Liver (tissue), 9 donors: Measurements from ENCODE around the gene DHX32. TPM values are rescaled to one million over a fixed set of nuclear protein-coding genes. Genes with fewer than 3 reads are reported as not detected.
A peak's percentile ranks its signal among the peaks of the same experiment; 100 is the strongest.

Source experiments
- DNase-seq: peaks from one replicate; pipeline ENCODE4 v3.0.0-alpha.2; 2017; ENCODE audit warnings: low spot score
- H3K27ac ChIP-seq, 2 donors: one replicate each; pipeline ENCODE4 v1.7.0; 2013; ENCODE audit warnings: inconsistent platforms in 2 of 2, low read length in 2 of 2, control low read depth in 1 of 2, low read depth in 1 of 2, mild to moderate bottlenecking in 1 of 2
- H3K27me3 ChIP-seq, 4 donors: one replicate each; pipeline versions ENCODE4 v1.6.1 to v1.7.0; 2013; ENCODE audit warnings: low read length in 3 of 4, inconsistent platforms in 1 of 4, mild to moderate bottlenecking in 1 of 4, moderate library complexity in 1 of 4; ENCODE audit not compliant: control insufficient read depth in 4 of 4, insufficient read depth in 4 of 4
- H3K36me3 ChIP-seq, 4 donors: one replicate each; pipeline versions ENCODE4 v1.6.1 to v1.7.0; 2013; ENCODE audit warnings: low read length in 3 of 4, mild to moderate bottlenecking in 3 of 4, low read depth in 1 of 4, moderate library complexity in 1 of 4; ENCODE audit not compliant: control insufficient read depth in 4 of 4, insufficient read depth in 3 of 4
- H3K4me1 ChIP-seq, 4 donors: one replicate each; pipeline versions ENCODE4 v1.6.1 to v1.7.0; 2013; ENCODE audit warnings: low read length in 3 of 4, mild to moderate bottlenecking in 3 of 4, moderate library complexity in 1 of 4; ENCODE audit not compliant: control insufficient read depth in 4 of 4, insufficient read depth in 4 of 4
- H3K4me3 ChIP-seq, 3 donors: one replicate each; pipeline versions ENCODE4 v1.6.1 to v1.7.0; 2013; ENCODE audit warnings: low read length in 3 of 3, control low read depth in 1 of 3, low read depth in 1 of 3, mild to moderate bottlenecking in 1 of 3
- H3K9ac ChIP-seq, 2 donors: one replicate each; pipeline ENCODE4 v1.7.0; 2013; ENCODE audit warnings: low read length in 2 of 2, mild to moderate bottlenecking in 2 of 2, moderate library complexity in 2 of 2, control low read depth in 1 of 2, low read depth in 1 of 2
- H3K9me3 ChIP-seq, 4 donors: one replicate each; pipeline versions ENCODE4 v1.6.1 to v1.7.0; 2013; ENCODE audit warnings: low read length in 3 of 4; ENCODE audit not compliant: control insufficient read depth in 4 of 4
- FOXA1 ChIP-seq: IDR thresholded peaks from 2 replicates; pipeline ENCODE4 v1.6.1; 2016; ENCODE audit warnings: antibody characterized with exemption
- FOXA2 ChIP-seq: IDR thresholded peaks from 2 replicates; pipeline ENCODE4 v1.6.1; 2016; ENCODE audit warnings: antibody characterized with exemption
- GABPA ChIP-seq, 2 donors: IDR thresholded peaks in 1 of 2; conservative IDR thresholded peaks in 1 of 2; 2 replicates each; pipeline ENCODE4 v1.6.1; 2016; ENCODE audit warnings: antibody characterized with exemption in 2 of 2, mild to moderate bottlenecking in 1 of 2, moderate library complexity in 1 of 2
- HNF4A ChIP-seq, 2 donors: conservative IDR thresholded peaks; 2 replicates each; pipeline ENCODE4 v1.6.1; 2016; ENCODE audit warnings: antibody characterized with exemption in 2 of 2, mild to moderate bottlenecking in 2 of 2
- HNF4G ChIP-seq: IDR thresholded peaks from 2 replicates; pipeline ENCODE4 v1.6.1; 2016; ENCODE audit warnings: antibody characterized with exemption
- JUND ChIP-seq, 2 donors: IDR thresholded peaks; 2 replicates each; pipeline ENCODE4 v1.6.1; 2016; ENCODE audit warnings: antibody characterized with exemption in 2 of 2
- NR2F2 ChIP-seq: IDR thresholded peaks from 2 replicates; pipeline ENCODE4 v1.6.1; 2016; ENCODE audit warnings: antibody characterized with exemption
- RAD21 ChIP-seq, 2 donors: IDR thresholded peaks; 2 replicates each; pipeline ENCODE4 v1.6.1; 2016; ENCODE audit warnings: antibody characterized with exemption in 2 of 2, mild to moderate bottlenecking in 2 of 2
- REST ChIP-seq: IDR thresholded peaks from 2 replicates; pipeline ENCODE4 v1.6.1; 2016; ENCODE audit warnings: antibody characterized with exemption, mild to moderate bottlenecking
- RXRA ChIP-seq, 2 donors: IDR thresholded peaks; 2 replicates each; pipeline ENCODE4 v1.6.1; 2017 to 2018; ENCODE audit warnings: antibody characterized with exemption in 2 of 2, mild to moderate bottlenecking in 1 of 2
- SP1 ChIP-seq: IDR thresholded peaks from 2 replicates; pipeline ENCODE4 v1.6.1; 2018; ENCODE audit warnings: antibody characterized with exemption, mild to moderate bottlenecking
- TAF1 ChIP-seq: conservative IDR thresholded peaks from 2 replicates; pipeline ENCODE4 v1.6.1; 2016; ENCODE audit warnings: antibody characterized with exemption, mild to moderate bottlenecking
- YY1 ChIP-seq: IDR thresholded peaks from 2 replicates; pipeline ENCODE4 v1.6.1; 2016; ENCODE audit warnings: antibody characterized with exemption, mild to moderate bottlenecking
- WGBS: extraction: QIAGEN DNeasy Blood & Tissue Kit; methylation state at CpG from one replicate; pipeline ENCODE4 v1.1.7; 2013; 5-methylcytosine and 5-hydroxymethylcytosine counted together
- polyA plus RNA-seq, 2 donors: library from polyadenylated mRNA; stranded (reverse) in 1 of 2; unstranded in 1 of 2; fragments of 200-250 nt in 1 of 2; fragments of >200 nt in 1 of 2; fragmentation: Nextera tagmentation in 1 of 2; extraction: Ambion mirVana in 1 of 2; gene quantifications; one replicate each; pipeline versions ENCODE4 v1.2.1 to v1.2.3, GENCODE V29; 2013 to 2015
- total RNA-seq, 2 donors: library from RNA; depleted of rRNA; stranded (reverse); fragments of >200 nt; gene quantifications; one replicate each; pipeline ENCODE4 v1.2.3, GENCODE V29; 2014
- TF ChIP-seq, protein P1 (sequence below): fragments of 150-350 bp; IDR thresholded peaks from 2 replicates; pipeline ENCODE4 v1.5.1; 2017; ENCODE audit warnings: improper control_type of control experiment, low read depth, low read length; ENCODE audit not compliant: missing input control
- TF ChIP-seq, protein P2 (sequence below): IDR thresholded peaks from 2 replicates; pipeline ENCODE4 v1.6.1; 2016; ENCODE audit warnings: antibody characterized with exemption
- TF ChIP-seq, protein P3 (sequence below): IDR thresholded peaks from 2 replicates; pipeline ENCODE4 v1.6.1; 2016; ENCODE audit warnings: antibody characterized with exemption
- donor health status: healthy.
- donor health status: healthy.
- donor health status: healthy.
- donor health status: healthy.
- donor health status: healthy.

The DHX32 gene
- total and polyA plus RNA-seq, 4 donors: 8.3 to 20.2 (median 10.2) TPM

- H3K27me3 ChIP-seq: no peaks in the 10 kb centered on the region
- TF ChIP-seq REST (no peak), RXRA (IDR thresholded peaks at IDR 0.05) (no peak), SP1 (no peak), FOXA1 (no peak), TAF1 (no peak), GABPA (IDR thresholded peaks at IDR 0.05 in 1 of 2, conservative IDR thresholded peaks at IDR 0.05 in 1 of 2) (no peak), HNF4A (conservative IDR thresholded peaks at IDR 0.05) (no peak), RAD21 (IDR thresholded peaks at IDR 0.05) (peak in 1 of 2 donors; percentile 29), FOXA2 (no peak), NR2F2 (no peak), HNF4G (no peak)
- TF ChIP-seq, protein P1, sequence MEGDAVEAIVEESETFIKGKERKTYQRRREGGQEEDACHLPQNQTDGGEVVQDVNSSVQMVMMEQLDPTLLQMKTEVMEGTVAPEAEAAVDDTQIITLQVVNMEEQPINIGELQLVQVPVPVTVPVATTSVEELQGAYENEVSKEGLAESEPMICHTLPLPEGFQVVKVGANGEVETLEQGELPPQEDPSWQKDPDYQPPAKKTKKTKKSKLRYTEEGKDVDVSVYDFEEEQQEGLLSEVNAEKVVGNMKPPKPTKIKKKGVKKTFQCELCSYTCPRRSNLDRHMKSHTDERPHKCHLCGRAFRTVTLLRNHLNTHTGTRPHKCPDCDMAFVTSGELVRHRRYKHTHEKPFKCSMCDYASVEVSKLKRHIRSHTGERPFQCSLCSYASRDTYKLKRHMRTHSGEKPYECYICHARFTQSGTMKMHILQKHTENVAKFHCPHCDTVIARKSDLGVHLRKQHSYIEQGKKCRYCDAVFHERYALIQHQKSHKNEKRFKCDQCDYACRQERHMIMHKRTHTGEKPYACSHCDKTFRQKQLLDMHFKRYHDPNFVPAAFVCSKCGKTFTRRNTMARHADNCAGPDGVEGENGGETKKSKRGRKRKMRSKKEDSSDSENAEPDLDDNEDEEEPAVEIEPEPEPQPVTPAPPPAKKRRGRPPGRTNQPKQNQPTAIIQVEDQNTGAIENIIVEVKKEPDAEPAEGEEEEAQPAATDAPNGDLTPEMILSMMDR: peak; percentile 29
- TF ChIP-seq, protein P2, sequence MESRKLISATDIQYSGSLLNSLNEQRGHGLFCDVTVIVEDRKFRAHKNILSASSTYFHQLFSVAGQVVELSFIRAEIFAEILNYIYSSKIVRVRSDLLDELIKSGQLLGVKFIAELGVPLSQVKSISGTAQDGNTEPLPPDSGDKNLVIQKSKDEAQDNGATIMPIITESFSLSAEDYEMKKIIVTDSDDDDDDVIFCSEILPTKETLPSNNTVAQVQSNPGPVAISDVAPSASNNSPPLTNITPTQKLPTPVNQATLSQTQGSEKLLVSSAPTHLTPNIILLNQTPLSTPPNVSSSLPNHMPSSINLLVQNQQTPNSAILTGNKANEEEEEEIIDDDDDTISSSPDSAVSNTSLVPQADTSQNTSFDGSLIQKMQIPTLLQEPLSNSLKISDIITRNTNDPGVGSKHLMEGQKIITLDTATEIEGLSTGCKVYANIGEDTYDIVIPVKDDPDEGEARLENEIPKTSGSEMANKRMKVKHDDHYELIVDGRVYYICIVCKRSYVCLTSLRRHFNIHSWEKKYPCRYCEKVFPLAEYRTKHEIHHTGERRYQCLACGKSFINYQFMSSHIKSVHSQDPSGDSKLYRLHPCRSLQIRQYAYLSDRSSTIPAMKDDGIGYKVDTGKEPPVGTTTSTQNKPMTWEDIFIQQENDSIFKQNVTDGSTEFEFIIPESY: no peak
- H3K36me3 ChIP-seq: peaks cover 1 to 22% (median 15%) of the 10 kb centered on the region in 4 donors
- no peak for DNase-seq
- H3K4me1 ChIP-seq: peaks cover 7 to 31% (median 23%) of the 10 kb centered on the region in 4 donors
- no peak overlapping the region for H3K4me3 ChIP-seq
- WGBS: 51% methylated on average over 7 of the region's 7 CpGs
- no peaks in the 10 kb centered on the region for H3K9me3 ChIP-seq
- no peak overlapping the region for H3K9ac ChIP-seq
- H3K27ac ChIP-seq: peak overlapping the region in 1 of 2 donors; percentile 27
Observed at GRCh38 chr10:125849448-125849847, 31.6 kb downstream of the DHX32 start.

GRCh38 chr10:125848857-125849256 lies 32.2 kb downstream of the DHX32 start:
- Histone ChIP-seq H3K27ac (peak overlapping the region in 1 of 2 donors; percentile 38), H3K9ac (no peak overlapping the region), H3K4me3 (no peak overlapping the region), H3K36me3 (peaks cover 1 to 22% (median 15%) of the 10 kb centered on the region in 4 donors), H3K4me1 (peaks cover 7 to 31% (median 23%) of the 10 kb centered on the region in 4 donors), H3K27me3 (no peaks in the 10 kb centered on the region), H3K9me3 (no peaks in the 10 kb centered on the region)
- WGBS: 49% methylated on average over 2 of the region's 2 CpGs
- TF ChIP-seq SP1 (peak; percentile 31), GABPA (IDR thresholded peaks at IDR 0.05 in 1 of 2, conservative IDR thresholded peaks at IDR 0.05 in 1 of 2) (no peak), JUND (IDR thresholded peaks at IDR 0.05) (no peak), FOXA2 (no peak), NR2F2 (no peak), YY1 (peak; percentile 41), RXRA (IDR thresholded peaks at IDR 0.05) (peak in 1 of 2 donors; percentile 37), FOXA1 (no peak)
- TF ChIP-seq, protein P3, sequence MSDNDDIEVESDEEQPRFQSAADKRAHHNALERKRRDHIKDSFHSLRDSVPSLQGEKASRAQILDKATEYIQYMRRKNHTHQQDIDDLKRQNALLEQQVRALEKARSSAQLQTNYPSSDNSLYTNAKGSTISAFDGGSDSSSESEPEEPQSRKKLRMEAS: no peak
- no peak for DNase-seq
